H9 (cell line): Measurements from ENCODE around the gene AGBL4. TPM values are rescaled to one million over a fixed set of nuclear protein-coding genes. Genes with fewer than 3 reads are reported as not detected.

ENCODE experiments used
- DNase-seq: peaks from one replicate; pipeline ENCODE4 v3.0.0-alpha.2; 2017
- H2AFZ ChIP-seq: one replicate; pipeline ENCODE4 v1.6.1; 2013; ENCODE audit warnings: mild to moderate bottlenecking, low read length, control low read depth, moderate library complexity
- H2AK5ac ChIP-seq: 2 replicates; pipeline ENCODE4 v1.6.1; 2013; ENCODE audit warnings: low read length, control low read depth, mixed read lengths; ENCODE audit not compliant: insufficient read length
- H2BK120ac ChIP-seq: one replicate; pipeline ENCODE4 v1.6.1; 2013; ENCODE audit warnings: low read depth, mild to moderate bottlenecking, low read length, control low read depth, inconsistent platforms; ENCODE audit not compliant: poor library complexity, severe bottlenecking
- H2BK12ac ChIP-seq: 2 replicates; pipeline ENCODE4 v1.6.1; 2013; ENCODE audit warnings: low read length, control low read depth, mixed read lengths, low read depth; ENCODE audit not compliant: insufficient read length
- H2BK15ac ChIP-seq: 2 replicates; pipeline ENCODE4 v1.6.1; 2013; ENCODE audit warnings: low read depth, low read length, control low read depth
- H2BK20ac ChIP-seq: one replicate; pipeline ENCODE4 v1.6.1; 2013; ENCODE audit warnings: low read depth, mild to moderate bottlenecking, low read length, control low read depth, inconsistent platforms; ENCODE audit not compliant: poor library complexity, severe bottlenecking
- H2BK5ac ChIP-seq: 2 replicates; pipeline ENCODE4 v1.6.1; 2013; ENCODE audit warnings: low read length, control low read depth, mixed read lengths; ENCODE audit not compliant: insufficient read length
- H3K14ac ChIP-seq: 2 replicates; pipeline ENCODE4 v1.6.1; 2013; ENCODE audit warnings: low read length, control low read depth; ENCODE audit not compliant: insufficient read depth
- H3K18ac ChIP-seq: 2 replicates; pipeline ENCODE4 v1.6.1; 2013; ENCODE audit warnings: low read depth, mild to moderate bottlenecking, mixed read lengths, low read length, control low read depth; ENCODE audit not compliant: insufficient read length
- H3K23ac ChIP-seq: 2 replicates; pipeline ENCODE4 v1.6.1; 2013; ENCODE audit warnings: low read length, control low read depth, mixed read lengths, low read depth; ENCODE audit not compliant: insufficient read length
- H3K23me2 ChIP-seq: 2 replicates; pipeline ENCODE4 v1.6.1; 2013; ENCODE audit warnings: low read depth, mild to moderate bottlenecking, mixed read lengths, low read length, control low read depth; ENCODE audit not compliant: insufficient read length, poor library complexity, severe bottlenecking
- H3K27ac ChIP-seq: 2 replicates; pipeline ENCODE4 v1.5.1; 2013; ENCODE audit warnings: low read length, control low read depth, mixed read lengths, low read depth; ENCODE audit not compliant: insufficient read length
- H3K27me3 ChIP-seq: 2 replicates; pipeline ENCODE4 v1.6.1; 2013; ENCODE audit warnings: low read length, control low read depth, inconsistent platforms; ENCODE audit not compliant: insufficient read depth
- H3K4ac ChIP-seq: 2 replicates; pipeline ENCODE4 v1.6.1; 2013; ENCODE audit warnings: low read depth, mild to moderate bottlenecking, control low read depth, inconsistent platforms, low read length, moderate library complexity
- H3K4me1 ChIP-seq: 2 replicates; pipeline ENCODE4 v1.6.1; 2013; ENCODE audit warnings: low read length, control low read depth, inconsistent platforms; ENCODE audit not compliant: insufficient read depth
- H3K4me2 ChIP-seq: 2 replicates; pipeline ENCODE4 v1.6.1; 2013; ENCODE audit warnings: low read length, control low read depth, mixed read lengths; ENCODE audit not compliant: insufficient read length, insufficient read depth
- H3K56ac ChIP-seq: 2 replicates; pipeline ENCODE4 v1.6.1; 2013; ENCODE audit warnings: low read depth, mild to moderate bottlenecking, mixed read lengths, low read length, control low read depth; ENCODE audit not compliant: insufficient read length
- H3K79me1 ChIP-seq: 2 replicates; pipeline ENCODE4 v1.6.1; 2013; ENCODE audit warnings: low read depth, mild to moderate bottlenecking, moderate library complexity, low read length, control low read depth, inconsistent platforms; ENCODE audit not compliant: insufficient read depth, poor library complexity, severe bottlenecking
- H3K79me2 ChIP-seq: 2 replicates; pipeline ENCODE4 v1.6.1; 2013; ENCODE audit warnings: low read length, control low read depth, inconsistent platforms; ENCODE audit not compliant: insufficient read depth
- H3K9ac ChIP-seq: 2 replicates; pipeline ENCODE4 v1.6.1; 2013; ENCODE audit warnings: low read length, control low read depth, mixed read lengths; ENCODE audit not compliant: insufficient read length; ENCODE audit errors: extremely low read depth
- H3K9me3 ChIP-seq: one replicate; pipeline ENCODE4 v1.6.1; 2013; ENCODE audit warnings: low read depth, low read length, inconsistent platforms; ENCODE audit not compliant: control insufficient read depth
- H3T11ph ChIP-seq: one replicate; pipeline ENCODE4 v1.6.1; 2013; ENCODE audit warnings: mild to moderate bottlenecking, low read length, control low read depth, inconsistent platforms
- H4K20me1 ChIP-seq: one replicate; pipeline ENCODE4 v1.6.1; 2013; ENCODE audit not compliant: control insufficient read depth, insufficient read length, insufficient read depth
- H4K5ac ChIP-seq: 2 replicates; pipeline ENCODE4 v1.6.1; 2013; ENCODE audit warnings: low read depth, mild to moderate bottlenecking, mixed read lengths, low read length, control low read depth; ENCODE audit not compliant: insufficient read length
- H4K8ac ChIP-seq: replicated peaks from 2 replicates; pipeline ENCODE4 v1.6.1; 2013; ENCODE audit warnings: low read length, control low read depth, mixed read lengths, low read depth; ENCODE audit not compliant: insufficient read length
- H4K91ac ChIP-seq: 2 replicates; pipeline ENCODE4 v1.6.1; 2013; ENCODE audit warnings: low read depth, mild to moderate bottlenecking, moderate library complexity, mixed read lengths, low read length, control low read depth; ENCODE audit not compliant: insufficient read length
- H3K27ac Mint-ChIP-seq, 3 experiments: 2 replicates in 2 of 3; 3 replicates in 1 of 3; pipeline ENCODE4 v1.8.0; 2020 to 2021; ENCODE audit warnings: mixed read lengths in 3 of 3, mild to moderate bottlenecking in 1 of 3, moderate library complexity in 1 of 3
- H3K27me3 Mint-ChIP-seq: 2 replicates; pipeline ENCODE4 v1.8.0; 2021; ENCODE audit warnings: low read depth, mild to moderate bottlenecking, moderate library complexity, mixed read lengths
- H3K36me3 Mint-ChIP-seq, 3 experiments: 2 replicates in 2 of 3; 3 replicates in 1 of 3; pipeline ENCODE4 v1.8.0; 2020 to 2021; ENCODE audit warnings: low read depth in 3 of 3, mixed read lengths in 3 of 3; ENCODE audit not compliant: insufficient read depth in 1 of 3
- H3K4me1 Mint-ChIP-seq, 2 experiments: 2 replicates each; pipeline ENCODE4 v1.8.0; 2020; ENCODE audit warnings: mixed read lengths in 2 of 2
- H3K4me3 Mint-ChIP-seq, 2 experiments: 2 replicates in 1 of 2; 3 replicates in 1 of 2; pipeline ENCODE4 v1.8.0; 2020 to 2021; ENCODE audit warnings: mild to moderate bottlenecking in 2 of 2, mixed read lengths in 2 of 2, moderate library complexity in 1 of 2
- H3K9me3 Mint-ChIP-seq, 2 experiments: 2 replicates in 1 of 2; 3 replicates in 1 of 2; pipeline ENCODE4 v1.8.0; 2020; ENCODE audit warnings: mild to moderate bottlenecking in 2 of 2, mixed read lengths in 2 of 2, moderate library complexity in 1 of 2
- CTCF ChIP-seq: fragments of 200-600 bp; sonication (generic); conservative IDR thresholded peaks from 3 replicates; pipeline ENCODE4 v1.8.0; 2021; ENCODE audit warnings: antibody characterized with exemption, mild to moderate bottlenecking
- WGBS: extraction: QIAGEN DNeasy Blood & Tissue Kit; methylation state at CpG from one replicate; pipeline ENCODE4 v1.1.7; 2013; ENCODE audit warnings: missing lambda C conversion rate, low lambda C conversion rate, mixed read lengths; ENCODE audit not compliant: insufficient read length; ENCODE audit errors: extremely low coverage; 5-methylcytosine and 5-hydroxymethylcytosine counted together
- total RNA-seq: library from RNA; stranded (reverse); gene quantifications from 2 replicates; pipeline ENCODE4 v1.2.1, GENCODE V29; 2021

AGBL4 gene
- total RNA-seq, 1 experiment from 2014 or later = not detected

GRCh38 chr1:48563021-48563420 lies 1460.7 kb downstream of the AGBL4 start:
- H2BK15ac ChIP-seq = no peak overlapping the region
- Mint-ChIP-seq H3K9me3 (no peaks in the 10 kb centered on the region), H3K27ac (no peak overlapping the region), H3K36me3 (no peaks in the 10 kb centered on the region; a peak in 1 of 7 replicates), H3K4me1 (peaks cover 4 to 6% of the 10 kb centered on the region in 2 experiments; a peak in 3 of 4 replicates), H3K27me3 (peaks cover 7% of the 10 kb centered on the region), H3K4me3 (no peak overlapping the region)
- H3K56ac ChIP-seq = no peak overlapping the region
- H3K4me2 ChIP-seq = no peak overlapping the region
- H2BK120ac ChIP-seq = no peak overlapping the region
- TF ChIP-seq CTCF = no peak
- no peak for DNase-seq
- no peak overlapping the region for H4K8ac ChIP-seq
- no peak overlapping the region for H3K9ac ChIP-seq
- H3K18ac ChIP-seq = no peak overlapping the region
- no peaks in the 10 kb centered on the region for H3K79me2 ChIP-seq
- no peak overlapping the region for H3K14ac ChIP-seq
- no peak overlapping the region for H3T11ph ChIP-seq
- H3K4ac ChIP-seq = no peak overlapping the region
- no peaks in the 10 kb centered on the region for H3K23me2 ChIP-seq
- H2AK5ac ChIP-seq = no peak overlapping the region
- H3K4me1 ChIP-seq = no peaks in the 10 kb centered on the region
- H3K27ac ChIP-seq = no peak overlapping the region
- H2BK20ac ChIP-seq = no peak overlapping the region
- no peak overlapping the region for H2AFZ ChIP-seq
- H3K79me1 ChIP-seq = no peaks in the 10 kb centered on the region
- no peaks in the 10 kb centered on the region for H4K20me1 ChIP-seq
- H3K9me3 ChIP-seq = no peaks in the 10 kb centered on the region
- WGBS = no CpG with 5 or more reads among the region's 1 CpG
- no peak overlapping the region for H4K91ac ChIP-seq
- no peaks in the 10 kb centered on the region for H3K27me3 ChIP-seq
- H4K5ac ChIP-seq = no peak overlapping the region
- no peak overlapping the region for H2BK12ac ChIP-seq
- H2BK5ac ChIP-seq = no peak overlapping the region
- no peak overlapping the region for H3K23ac ChIP-seq
